HAP-1 (cell line): ENCODE data around the gene DNLZ.
"Not testable (repeated sequence)": the region's sequence is repeated elsewhere in the genome, so short reads cannot be mapped to it uniquely, and the experiment has no call there.

ENCODE experiments used
- DNase-seq, 2 experiments: peaks; one replicate each; pipeline ENCODE4 v3.0.0-alpha.2; 2016 to 2020; ENCODE audit warnings: low spot score in 2 of 2
- H3K27me3 ChIP-seq: fragments of 250-450 bp; sonication (Bioruptor Pico); 2 replicates; pipeline ENCODE4 v1.5.1; 2020; ENCODE audit warnings: low read depth, mild to moderate bottlenecking, moderate library complexity
- H3K36me3 ChIP-seq: fragments of 250-450 bp; sonication (Bioruptor Pico); replicated peaks from 2 replicates; pipeline ENCODE4 v1.5.1; 2020; ENCODE audit warnings: mild to moderate bottlenecking
- H3K4me1 ChIP-seq: fragments of 250-450 bp; sonication (Bioruptor Pico); 2 replicates; pipeline ENCODE4 v1.5.1; 2020; ENCODE audit warnings: mild to moderate bottlenecking
- H3K4me3 ChIP-seq: fragments of 250-450 bp; sonication (Bioruptor Pico); 2 replicates; pipeline ENCODE4 v1.5.1; 2020; ENCODE audit warnings: mild to moderate bottlenecking, moderate library complexity
- H3K9me3 ChIP-seq: fragments of 250-450 bp; sonication (Bioruptor Pico); 2 replicates; pipeline ENCODE4 v1.5.1; 2020; ENCODE audit warnings: mild to moderate bottlenecking, moderate library complexity
- in situ Hi-C: fragments of 300-500 bp; cut with MboI; formaldehyde crosslinking; loops from 3 replicates; pipeline ENCODE4 v1.14.3; 2020; ENCODE audit warnings: low sequenced_read_pairs, inconsistent platforms, mixed read lengths

Gene DNLZ

GRCh38 chr9:136363106-136363948 lies at the start of gene DNLZ:
TSS of gene DNLZ (minus strand) at chr9:136363744. CDS start at chr9:136363714, 30 bp downstream.
- in situ Hi-C loops, result no loop called here
- Histone ChIP-seq H3K27me3 (no peaks in the 10 kb centered on the region), H3K4me1 (peaks cover 8% of the 10 kb centered on the region), H3K9me3 (no peaks in the 10 kb centered on the region), H3K4me3 (peak within 1 kb of the TSS; percentile 76), H3K36me3 (no peaks in the 10 kb centered on the region; the same call in 1 of the 2 replicates)
- peak; percentile 91 to 99 for DNase-seq

GRCh38 chr9:136412962-136413361 lies 49.4 kb upstream of the DNLZ start:
- DNase-seq, result no peak
- H3K27me3 ChIP-seq, result no peaks in the 10 kb centered on the region
- H3K4me3 ChIP-seq, result no peak overlapping the region
- in situ Hi-C loops, result no loop called here
- H3K4me1 ChIP-seq, result peaks cover 21% of the 10 kb centered on the region
- H3K36me3 ChIP-seq, result peaks cover 71% of the 10 kb centered on the region
- no peaks in the 10 kb centered on the region for H3K9me3 ChIP-seq

- H3K4me3 ChIP-seq, result peak overlapping the region; percentile 99
- H3K4me1 ChIP-seq, result peaks cover 21% of the 10 kb centered on the region
- H3K36me3 ChIP-seq, result peaks cover 73% of the 10 kb centered on the region
- in situ Hi-C loops, result no loop called here
- no peaks in the 10 kb centered on the region for H3K9me3 ChIP-seq
- H3K27me3 ChIP-seq, result no peaks in the 10 kb centered on the region
- no peak for DNase-seq
These were observed 47.8 kb upstream of the DNLZ start for GRCh38 chr9:136411378-136411777.

GRCh38 chr9:136410500-136411287 lies 47.1 kb upstream of the DNLZ start, which contains the start of the genes ENTR1 and PMPCA:
TSS of gene ENTR1 (minus strand) at chr9:136410614. CDS start at chr9:136410397, 217 bp downstream.
TSS of gene PMPCA (plus strand) at chr9:136410658. CDS start at chr9:136410669, 11 bp downstream.
- Histone ChIP-seq H3K36me3 (peaks cover 73% of the 10 kb centered on the region), H3K27me3 (no peaks in the 10 kb centered on the region), H3K4me1 (peaks cover 21% of the 10 kb centered on the region), H3K9me3 (no peaks in the 10 kb centered on the region), H3K4me3 (peak within 1 kb of the TSS; percentile 99)
- peak; percentile 67 to 94 for DNase-seq
- in situ Hi-C loops, result no loop called here

GRCh38 chr9:136409557-136410455 lies 46.3 kb upstream of the DNLZ start:
- DNase-seq, result peak in 1 of 2 experiments; percentile 54
- H3K4me3 ChIP-seq, result peak overlapping the region; percentile 99
- peaks cover 21% of the 10 kb centered on the region for H3K4me1 ChIP-seq
- H3K9me3 ChIP-seq, result no peaks in the 10 kb centered on the region
- in situ Hi-C loops, result no loop called here
- H3K27me3 ChIP-seq, result no peaks in the 10 kb centered on the region
- H3K36me3 ChIP-seq, result peaks cover 73% of the 10 kb centered on the region

GRCh38 chr9:136407911-136408310 lies 44.4 kb upstream of the DNLZ start:
- no peaks in the 10 kb centered on the region for H3K27me3 ChIP-seq
- H3K9me3 ChIP-seq, result no peaks in the 10 kb centered on the region
- in situ Hi-C loops, result no loop called here
- H3K4me3 ChIP-seq, result no peak overlapping the region
- H3K36me3 ChIP-seq, result peaks cover 67% of the 10 kb centered on the region
- H3K4me1 ChIP-seq, result peaks cover 21% of the 10 kb centered on the region
- no peak for DNase-seq

- in situ Hi-C loops, H3K9me3 ChIP-seq: not testable (repeated sequence)
These were observed 43.5 kb upstream of the DNLZ start for GRCh38 chr9:136407061-136407460.

GRCh38 chr9:136405904-136406303 lies 42.4 kb upstream of the DNLZ start:
- H3K4me1 ChIP-seq, in situ Hi-C loops, H3K4me3 ChIP-seq, H3K9me3 ChIP-seq, DNase-seq, H3K27me3 ChIP-seq: not testable (repeated sequence)
- H3K36me3 ChIP-seq, result peaks cover 61% of the 10 kb centered on the region

More at GRCh38 chr9:136407061-136407460, 43.5 kb upstream of the DNLZ start:
- H3K4me3 ChIP-seq, H3K27me3 ChIP-seq, DNase-seq: not testable (repeated sequence)
- Histone ChIP-seq H3K36me3 (peaks cover 59% of the 10 kb centered on the region), H3K4me1 (peaks cover 15% of the 10 kb centered on the region)

- peaks cover 61% of the 10 kb centered on the region for H3K36me3 ChIP-seq
- no peak overlapping the region for H3K4me3 ChIP-seq
- peaks cover 9% of the 10 kb centered on the region for H3K4me1 ChIP-seq
- no peaks in the 10 kb centered on the region for H3K9me3 ChIP-seq
- H3K27me3 ChIP-seq, result no peaks in the 10 kb centered on the region
- DNase-seq, result no peak
- in situ Hi-C loops, result no loop called here
These were observed 41.9 kb upstream of the DNLZ start for GRCh38 chr9:136405481-136405880.

- H3K9me3 ChIP-seq, result no peaks in the 10 kb centered on the region
- no peaks in the 10 kb centered on the region for H3K27me3 ChIP-seq
- H3K4me1 ChIP-seq, result peaks cover 12% of the 10 kb centered on the region
- peaks cover 61% of the 10 kb centered on the region for H3K36me3 ChIP-seq
- DNase-seq, result no peak
- no peak overlapping the region for H3K4me3 ChIP-seq
- in situ Hi-C loops, result no loop called here
These were observed 41.2 kb upstream of the DNLZ start for GRCh38 chr9:136404801-136405136.

GRCh38 chr9:136403915-136404800 lies 40.6 kb upstream of the DNLZ start:
- no peaks in the 10 kb centered on the region for H3K27me3 ChIP-seq
- H3K4me3 ChIP-seq, result no peak overlapping the region
- DNase-seq, result no peak
- H3K9me3 ChIP-seq, result no peaks in the 10 kb centered on the region
- H3K4me1 ChIP-seq, result peaks cover 6% of the 10 kb centered on the region
- in situ Hi-C loops, result no loop called here
- H3K36me3 ChIP-seq, result peaks cover 58% of the 10 kb centered on the region

GRCh38 chr9:136403538-136403914 lies 40.0 kb upstream of the DNLZ start:
- no peak for DNase-seq
- in situ Hi-C loops, result no loop called here
- Histone ChIP-seq H3K9me3 (no peaks in the 10 kb centered on the region), H3K4me1 (peaks cover 7% of the 10 kb centered on the region; the same call in 1 of the 2 replicates), H3K27me3 (no peaks in the 10 kb centered on the region), H3K36me3 (peaks cover 58% of the 10 kb centered on the region), H3K4me3 (no peak overlapping the region)
